Stimulated activated CD4-positive, alpha-beta T cell treated with anti-CD3 and anti-CD28 coated beads, TNF-alpha, amount 100 ng/mL, for 1 hour (primary cell): Measurements from ENCODE around the gene PDE6A.

Experiments used
- DNase-seq, 3 donors: peaks; one replicate each; pipeline ENCODE4 v3.0.0-alpha.2; 2020; ENCODE audit warnings: low read depth in 3 of 3, low spot score in 1 of 3

Gene PDE6A

GRCh38 chr5:149820536-149821510, 123.8 kb downstream of the PDE6A start:
- DNase-seq = no peak

GRCh38 chr5:149820012-149820411, 124.6 kb downstream of the PDE6A start:
- DNase-seq = no peak

GRCh38 chr5:149818116-149818515, 126.5 kb downstream of the PDE6A start:
- DNase-seq = no peak

GRCh38 chr5:149817539-149818060, 127.0 kb downstream of the PDE6A start:
- DNase-seq = no peak

GRCh38 chr5:149816661-149817060, 127.9 kb downstream of the PDE6A start:
- no peak for DNase-seq

- no peak for DNase-seq
Observed at GRCh38 chr5:149811453-149811852, 133.1 kb downstream of the PDE6A start.

- no peak for DNase-seq
Observed at GRCh38 chr5:149810856-149811255, 133.7 kb downstream of the PDE6A start.

GRCh38 chr5:149809931-149810691, 134.5 kb downstream of the PDE6A start:
- no peak for DNase-seq

- DNase-seq = no peak
Observed at GRCh38 chr5:149808264-149808982, 136.2 kb downstream of the PDE6A start.
